Measurements from ENCODE around the gene FAM83F. TPM values are rescaled to one million over a fixed set of nuclear protein-coding genes. Genes with fewer than 3 reads are reported as not detected.
A peak's percentile ranks its signal among the peaks of the same experiment; 100 is the strongest.

Gene FAM83F
- total and polyA plus RNA-seq, 10 of the 15 experiments (the other 5 are each of a cell fraction or from before 2014, with no cell fraction given) = 0.01 to 0.05 (median 0.01) TPM; not detected in 7

- Histone ChIP-seq H3K4me3 (no peak overlapping the region), H3K27ac (ENCODE audit: control insufficient read depth, insufficient read depth) (no peak overlapping the region)
- intact Hi-C loops (cut with micrococcal nuclease; ENCODE audit: unreplicated experiment) = no loop called here
Measured at GRCh38 chr22:39947220-39948216, 47.2 kb upstream of the FAM83F start.

More at GRCh38 chr22:39947220-39948216, 47.2 kb upstream of the FAM83F start:
- Histone ChIP-seq H3K9ac (ENCODE audit: control insufficient read depth, insufficient read depth, low read length) (no peak overlapping the region), H4K20me1 (ENCODE audit: control insufficient read depth, insufficient read depth) (peaks cover 10% of the 10 kb centered on the region; the same call in 1 of the 2 replicates), H3K4me2 (ENCODE audit: control insufficient read depth, insufficient read depth) (peak overlapping the region; percentile 80), H3K27me3 (replicated peaks in 1 of 2; ENCODE audit: control insufficient read depth in 2 of 2, insufficient read depth in 2 of 2, low read length in 1 of 2) (no peaks in the 10 kb centered on the region), H3K79me2 (ENCODE audit: control insufficient read depth, insufficient read depth, low read length) (peaks cover 34% of the 10 kb centered on the region), H3K9me3 (replicated peaks; ENCODE audit: control insufficient read depth, insufficient read depth, low read length) (no peaks in the 10 kb centered on the region; the same call in 2 of the 3 replicates), H2AFZ (ENCODE audit: control insufficient read depth, low read depth, low read length) (no peak overlapping the region), H3K4me1 (ENCODE audit: control insufficient read depth, insufficient read depth, low read length) (peaks cover 53% of the 10 kb centered on the region), H3K36me3 (ENCODE audit: control insufficient read depth in 2 of 2, insufficient read depth in 2 of 2, low read length in 1 of 2) (peaks cover 10 to 35% of the 10 kb centered on the region in 2 experiments)
- ChIA-PET RAD21 (ENCODE audit: unreplicated experiment) (interaction anchor here (1.1 to 2.8 kb wide), 6 partner anchors 10 to 75 kb away, joined by 3 to 14 read pairs (median 6); partner anchors contain the start of gene GRAP2), SMC1A (ENCODE audit: uncharacterized antibody, unreplicated experiment) (interaction anchor here (0.9 to 3.3 kb wide), 10 partner anchors 9 to 181 kb away, joined by 3 to 32 read pairs (median 4); no protein-coding TSS in a partner anchor), POLR2A (interaction anchor here (1.0 to 2.3 kb wide), 3 partner anchors 35 to 41 kb away, joined by 5 to 9 read pairs (median 7); no protein-coding TSS in a partner anchor), CTCF (interaction anchor here (1.3 to 3.0 kb wide), 5 partner anchors 15 to 413 kb away, joined by 3 to 11 read pairs (median 5); no protein-coding TSS in a partner anchor)
- no TSS peak for BruUV-seq (replicated peaks)
- FAIRE-seq (no peak), ATAC-seq (peak; percentile 75), DNase-seq (ENCODE audit: low read depth, low spot score) (no peak)
- 58% methylated on average over 8 of the region's 8 CpGs for WGBS (ENCODE audit: insufficient coverage, insufficient replicate concordance, low lambda C conversion rate, missing lambda C conversion rate)
- TF ChIP-seq NFIC (IDR thresholded peaks at IDR 0.05; ENCODE audit: low read depth, low read length) (no peak), MEF2B (IDR thresholded peaks at IDR 0.05; ENCODE audit: partially characterized antibody, poor library complexity, severe bottlenecking) (peak; percentile 1), YY1 (IDR thresholded peaks at IDR 0.05; ENCODE audit: low read depth, low read length) (no peak), SUZ12 (IDR thresholded peaks at IDR 0.05; ENCODE audit: unreplicated experiment) (no peak), ZNF24 (IDR thresholded peaks at IDR 0.05) (peak; percentile 28; the same call in 1 of the 2 replicates), ESRRA (IDR thresholded peaks at IDR 0.05; ENCODE audit: low read length) (no peak), IKZF1 (conservative IDR thresholded peaks at IDR 0.05) (no peak), RELA (IDR thresholded peaks at IDR 0.05; ENCODE audit: borderline replicate concordance, partially characterized antibody) (no peak)
- TF ChIP-seq, protein P1, sequence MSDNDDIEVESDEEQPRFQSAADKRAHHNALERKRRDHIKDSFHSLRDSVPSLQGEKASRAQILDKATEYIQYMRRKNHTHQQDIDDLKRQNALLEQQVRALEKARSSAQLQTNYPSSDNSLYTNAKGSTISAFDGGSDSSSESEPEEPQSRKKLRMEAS (IDR thresholded peaks at IDR 0.05; ENCODE audit: low read depth, low read length) = no peak
- in situ Hi-C loops (cut with MboI) = no loop called here

Data from GM12878 (cell line).